ENCODE data around the gene DCAF12. TPM values are rescaled to one million over a fixed set of nuclear protein-coding genes. Genes with fewer than 3 reads are reported as not detected.

The DCAF12 gene
- total and polyA plus RNA-seq, 2 of the 8 experiments (the other 6 are each of a cell fraction or from before 2014, with no cell fraction given): 22.7 to 29.2 TPM

DNA sequence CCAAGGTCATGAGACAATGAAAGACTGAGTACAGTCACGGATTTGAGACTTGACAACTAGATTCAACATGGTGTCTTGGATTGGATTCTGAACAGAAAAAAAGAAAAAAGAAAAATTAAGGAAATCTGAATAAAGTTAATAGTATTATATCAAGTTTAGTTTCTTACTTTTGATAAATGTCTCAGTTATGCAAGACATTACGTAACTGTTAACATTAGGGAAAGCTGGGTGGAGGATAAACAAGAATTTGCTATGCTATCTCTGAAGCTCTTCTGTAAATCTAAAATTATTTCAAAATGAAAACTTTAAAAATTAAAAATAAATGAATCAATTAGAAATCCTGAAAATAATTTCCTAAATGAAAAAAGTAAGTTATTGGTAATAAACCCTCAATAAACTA, 14.4 kb upstream of the DCAF12 start (continued):
- no peak for TF ChIP-seq POLR2AphosphoS5 (IDR thresholded peaks at IDR 0.05; ENCODE audit: low read depth, low read length)
- TF ChIP-seq TBP (IDR thresholded peaks at IDR 0.05; ENCODE audit: low read depth, low read length): no peak
- TF ChIP-seq SIX5 (IDR thresholded peaks at IDR 0.05; ENCODE audit: low read depth, low read length): no peak
- TF ChIP-seq KDM5A (IDR thresholded peaks at IDR 0.05; ENCODE audit: low read length): no peak
- TF ChIP-seq MAX (IDR thresholded peaks at IDR 0.05): no peak
- TF ChIP-seq NANOG (IDR thresholded peaks at IDR 0.05; ENCODE audit: insufficient read depth, low read depth, low read length, poor library complexity, severe bottlenecking): no peak
- no peak for TF ChIP-seq EZH2 (IDR thresholded peaks at IDR 0.05; ENCODE audit: low read depth, low read length, severe bottlenecking)
